ENCODE data around the gene CRTC3.

The CRTC3 gene

GRCh38 chr15:90592131-90592881, 62.6 kb downstream of the CRTC3 start:
- DNase-seq (ENCODE audit: low read depth) = no peak
- no peak for TF ChIP-seq CTCF (IDR thresholded peaks at IDR 0.05; ENCODE audit: low read depth, low read length, missing control alignments)
- H3K4me3 ChIP-seq (ENCODE audit: low read depth, low read length) = no peak overlapping the region

DNA sequence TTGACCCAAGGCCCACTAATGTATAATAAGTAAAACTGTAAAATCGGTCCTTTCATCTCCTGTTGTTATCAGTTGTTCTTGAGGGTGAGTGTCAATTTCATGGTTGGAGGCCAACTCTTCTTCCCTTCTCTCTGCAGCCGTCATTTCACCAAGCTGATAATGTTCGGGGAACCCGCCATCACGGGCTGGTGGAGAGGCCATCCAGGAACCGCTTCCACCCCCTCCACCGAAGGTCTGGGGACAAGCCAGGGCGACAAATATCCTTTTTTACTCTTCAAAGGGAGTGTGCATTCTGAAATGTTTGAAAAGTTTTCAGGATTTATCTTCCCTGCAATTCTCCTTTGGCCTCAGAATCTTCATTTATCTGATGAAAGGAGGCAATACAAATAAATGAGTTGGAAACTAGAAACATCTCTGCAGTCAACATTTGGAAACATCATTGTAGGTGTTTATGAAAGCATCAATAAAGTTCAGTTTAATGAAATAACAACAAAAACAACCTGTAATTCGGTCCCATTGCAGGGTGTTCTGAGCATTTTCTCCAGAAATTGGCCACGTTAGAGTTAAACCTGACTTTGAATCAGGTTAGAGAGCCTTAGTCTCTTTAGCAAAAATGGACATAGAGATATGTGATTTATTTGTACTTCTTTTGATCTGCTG, 63.9 kb downstream of the CRTC3 start:
- peak overlapping the region; percentile 13; the same call in 1 of the 2 replicates for H3K4me3 ChIP-seq (ENCODE audit: low read depth, low read length)
- TF ChIP-seq CTCF (IDR thresholded peaks at IDR 0.05; ENCODE audit: low read depth, low read length, missing control alignments) = no peak
- no peak for DNase-seq (ENCODE audit: low read depth)

DNA sequence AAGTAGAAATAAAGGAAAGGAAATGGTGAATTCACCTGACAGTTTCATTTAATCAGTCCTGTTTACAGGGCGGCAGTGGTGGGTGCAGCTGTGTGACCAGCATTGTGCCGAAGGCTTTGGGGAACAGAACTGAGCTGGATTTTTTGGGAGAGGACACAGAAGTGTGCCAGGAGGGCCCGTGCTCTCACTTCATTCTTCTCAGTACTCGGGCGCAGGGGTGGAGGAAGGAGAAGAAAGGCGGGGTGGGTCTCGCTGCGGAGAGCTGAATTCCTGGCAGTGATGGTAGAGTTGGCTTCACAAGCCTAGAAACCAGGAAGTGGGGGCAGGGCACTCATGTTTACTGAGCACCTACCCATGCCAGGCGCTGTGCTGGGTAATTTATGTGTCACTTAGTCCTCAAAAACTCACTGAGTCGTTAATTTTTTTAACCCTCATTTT, 64.6 kb downstream of the CRTC3 start:
- no peak for DNase-seq (ENCODE audit: low read depth)
- peak overlapping the region; percentile 13 for H3K4me3 ChIP-seq (ENCODE audit: low read depth, low read length)
- TF ChIP-seq CTCF (IDR thresholded peaks at IDR 0.05; ENCODE audit: low read depth, low read length, missing control alignments) = no peak

- TF ChIP-seq CTCF (IDR thresholded peaks at IDR 0.05; ENCODE audit: low read depth, low read length, missing control alignments) = no peak
- peak overlapping the region; percentile 32 for H3K4me3 ChIP-seq (ENCODE audit: low read depth, low read length)
- no peak for DNase-seq (ENCODE audit: low read depth)
Measured at GRCh38 chr15:90595763-90596155, 66.0 kb downstream of the CRTC3 start.

- no peak for TF ChIP-seq CTCF (IDR thresholded peaks at IDR 0.05; ENCODE audit: low read depth, low read length, missing control alignments)
- no peak for DNase-seq (ENCODE audit: low read depth)
- H3K4me3 ChIP-seq (ENCODE audit: low read depth, low read length) = no peak overlapping the region; the same call in 1 of the 2 replicates
Measured at GRCh38 chr15:90596943-90597342, 67.2 kb downstream of the CRTC3 start.

DNA sequence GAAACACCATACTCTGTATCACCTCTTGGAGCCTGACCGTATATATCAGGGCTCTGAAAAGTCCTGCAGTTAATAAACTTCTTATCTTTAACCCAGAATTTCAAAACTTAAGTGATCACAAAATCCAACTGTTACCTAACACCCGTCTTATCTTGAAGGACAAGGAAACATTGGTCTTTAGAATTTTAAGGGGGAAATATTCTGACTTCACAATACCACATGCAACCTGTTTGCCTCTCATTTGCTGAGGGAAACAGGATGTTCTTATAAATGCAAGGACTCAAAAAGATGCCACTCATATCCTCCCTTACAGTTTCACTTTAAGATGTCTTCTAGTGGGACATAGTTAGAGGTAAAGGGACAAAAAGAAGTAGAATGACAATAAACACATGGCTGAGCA, 67.9 kb downstream of the CRTC3 start:
- DNase-seq (ENCODE audit: low read depth) = peak; percentile 77
- TF ChIP-seq CTCF (IDR thresholded peaks at IDR 0.05; ENCODE audit: low read depth, low read length, missing control alignments) = no peak
- peak overlapping the region; percentile 29 for H3K4me3 ChIP-seq (ENCODE audit: low read depth, low read length)
